NCI-H1417 (cell line): ENCODE results near the gene PCNX2.
A peak's percentile ranks its signal among the peaks of the same experiment; 100 is the strongest.
"Not testable (repeated sequence)": the region's sequence is repeated elsewhere in the genome, so short reads cannot be mapped to it uniquely, and the experiment has no call there.

ENCODE experiments used
- DNase-seq, 3 experiments: peaks; one replicate each; lab custom pipeline; 2025; lab: John Stamatoyannopoulos, UW

Gene PCNX2

DNA sequence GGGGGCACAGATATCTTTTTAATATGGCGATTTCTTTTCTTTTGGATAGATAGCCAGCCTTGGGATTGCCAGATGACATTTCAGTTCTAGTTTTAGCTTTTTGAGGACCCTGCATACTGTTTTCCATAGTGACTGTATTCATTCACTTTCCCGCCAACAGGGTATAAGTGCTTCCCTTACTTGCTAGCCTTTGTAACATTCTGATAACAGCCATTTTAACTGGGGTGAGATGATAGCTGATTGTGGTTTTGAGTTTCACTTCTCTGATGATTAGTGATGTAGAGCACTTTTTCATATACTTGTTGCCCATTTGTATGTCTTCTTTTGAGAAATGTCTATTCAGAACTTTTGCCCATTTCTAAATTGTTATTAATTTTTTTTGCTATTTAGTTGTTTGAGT is 193.2 kb downstream of the PCNX2 start:
- no peak for DNase-seq

DNA sequence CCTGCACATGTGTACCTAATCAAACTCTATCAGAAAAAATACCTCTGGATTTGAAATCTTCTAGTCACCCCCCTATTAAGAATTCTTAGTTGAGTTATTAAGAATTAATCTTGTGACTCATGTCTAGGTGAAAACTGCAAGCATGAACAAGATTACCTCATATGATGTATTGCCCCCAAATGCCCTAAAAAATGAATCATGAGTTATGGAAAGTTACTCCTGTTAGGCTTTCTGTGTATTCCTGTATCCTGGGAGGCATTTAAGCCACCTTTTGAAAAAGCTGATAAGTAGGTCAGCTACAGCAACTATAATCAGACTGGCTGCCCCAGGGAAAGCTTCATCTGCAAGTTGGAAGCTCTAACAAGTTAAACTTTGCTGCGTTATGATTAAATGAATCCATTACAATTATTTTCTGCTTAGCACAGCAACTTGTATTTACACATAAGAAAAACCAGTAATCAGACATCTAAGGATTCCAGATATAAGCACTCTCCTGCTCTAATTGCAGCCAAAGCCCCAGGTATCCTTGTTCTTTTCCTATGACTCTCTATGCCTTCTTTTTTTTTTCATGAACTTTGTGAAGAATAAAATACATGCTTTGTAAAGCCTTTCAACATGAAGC is 197.5 kb downstream of the PCNX2 start:
- DNase-seq: peak in 1 of 3 experiments; percentile 19

DNA sequence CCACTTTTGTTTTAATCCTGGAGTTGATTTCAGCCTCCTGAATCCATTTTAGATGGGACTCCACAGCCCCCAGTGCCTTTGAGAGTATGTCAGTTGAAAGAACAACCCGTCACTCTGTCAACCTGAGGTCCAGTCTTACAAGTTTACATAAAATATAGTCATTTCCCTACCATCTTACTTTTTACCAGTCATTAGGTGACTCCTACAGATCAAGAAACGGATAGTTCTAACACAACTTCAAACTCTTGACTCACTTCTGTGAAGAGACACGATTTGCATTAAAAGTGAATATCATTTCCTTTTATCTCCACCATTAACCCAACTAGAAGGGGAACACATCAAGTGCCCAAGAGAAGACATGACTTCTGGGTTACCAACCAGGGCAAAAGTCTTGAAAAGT is 198.0 kb downstream of the PCNX2 start:
- no peak for DNase-seq

DNA sequence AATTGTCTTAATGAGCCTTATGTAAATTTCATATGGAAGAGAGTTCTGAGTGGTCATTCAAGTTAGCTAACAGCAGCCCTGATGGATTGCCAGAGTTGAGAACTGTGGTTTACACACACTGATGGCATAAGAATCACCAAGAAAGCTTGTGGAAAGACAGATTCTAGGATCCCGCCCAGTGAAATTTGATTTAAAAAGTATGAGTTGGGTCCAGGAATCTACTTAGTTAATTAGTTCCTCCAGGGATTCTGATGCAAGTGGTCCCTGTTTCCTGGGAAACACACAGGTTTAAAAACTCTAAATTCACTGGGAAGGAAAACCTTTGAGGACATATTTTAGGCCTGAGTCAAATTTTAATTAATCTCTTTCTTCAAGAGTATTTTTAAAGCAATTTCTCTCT is 200.8 kb downstream of the PCNX2 start:
- DNase-seq: no peak

DNA sequence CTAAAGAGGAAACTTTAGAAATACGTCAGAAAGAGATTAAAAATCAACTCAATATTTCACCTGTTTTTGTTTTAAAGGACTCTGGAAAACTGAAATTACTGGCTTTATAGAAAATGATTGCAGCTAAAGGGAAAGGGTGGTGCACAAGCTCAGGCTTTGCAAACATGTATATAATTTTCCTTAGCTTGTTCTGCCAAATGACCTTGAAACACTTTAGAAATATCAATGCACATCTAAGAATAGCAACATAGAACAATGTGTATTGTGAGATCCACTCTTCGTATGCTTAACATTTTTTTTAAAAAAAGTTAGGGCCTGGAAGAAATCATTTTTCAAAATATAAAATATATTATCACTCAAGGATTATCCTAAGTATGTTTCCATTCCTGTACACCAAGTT is 201.3 kb downstream of the PCNX2 start:
- DNase-seq: no peak

DNA sequence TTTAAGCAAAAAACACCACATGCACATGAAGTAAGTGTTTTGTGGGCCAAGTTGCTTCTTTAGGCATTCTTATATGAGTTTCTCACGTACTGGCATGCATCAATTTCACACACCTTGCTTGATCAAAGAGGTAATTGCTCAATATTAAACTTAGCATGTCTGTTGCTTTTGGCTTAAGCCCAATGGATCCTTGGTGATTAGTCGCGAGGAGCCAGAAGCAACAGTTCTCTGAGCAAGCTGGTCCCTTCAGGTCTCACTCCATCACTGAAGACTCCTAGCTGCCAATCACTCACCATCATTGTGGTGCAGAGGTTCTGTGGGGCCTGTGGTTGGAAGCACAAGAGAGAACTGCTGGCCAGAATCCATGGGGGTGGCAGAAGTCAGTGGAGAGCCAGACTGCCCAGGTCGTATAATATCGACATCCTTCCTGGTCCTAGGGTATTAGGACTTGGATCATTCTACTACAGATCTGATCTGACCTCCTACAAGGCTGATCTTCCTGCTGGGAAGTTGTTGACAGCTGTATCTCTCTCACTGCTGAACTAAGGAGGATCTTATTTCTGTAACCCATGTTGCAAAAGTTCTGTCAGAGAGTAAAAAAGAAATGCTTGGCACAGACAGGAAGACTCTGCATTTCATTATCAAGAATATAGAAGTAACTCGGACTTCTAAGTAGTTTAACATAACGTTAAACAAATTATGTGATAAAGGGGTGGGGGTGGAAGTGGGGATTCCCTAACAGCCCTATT is 204.6 kb downstream of the PCNX2 start:
- no peak for DNase-seq

DNA sequence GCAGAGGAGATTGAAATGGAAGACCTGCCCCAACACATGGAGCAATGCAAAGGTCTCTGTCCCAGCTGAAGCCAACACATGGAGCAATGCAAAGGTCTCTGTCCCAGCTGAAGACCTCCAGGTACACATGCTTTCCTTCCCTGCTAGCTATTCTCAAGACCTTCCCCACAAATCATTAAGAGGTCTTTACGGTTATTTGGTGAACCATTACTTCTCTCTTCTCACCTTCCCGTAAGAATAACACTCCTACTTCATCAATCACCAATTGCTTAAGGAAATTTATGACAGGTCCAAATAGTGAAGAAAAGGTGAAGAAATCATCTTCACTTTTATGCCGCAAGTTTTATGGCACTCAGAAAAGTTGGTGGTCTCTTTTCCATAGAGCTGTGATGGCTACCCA is 206.3 kb downstream of the PCNX2 start:
- DNase-seq: no peak

DNA sequence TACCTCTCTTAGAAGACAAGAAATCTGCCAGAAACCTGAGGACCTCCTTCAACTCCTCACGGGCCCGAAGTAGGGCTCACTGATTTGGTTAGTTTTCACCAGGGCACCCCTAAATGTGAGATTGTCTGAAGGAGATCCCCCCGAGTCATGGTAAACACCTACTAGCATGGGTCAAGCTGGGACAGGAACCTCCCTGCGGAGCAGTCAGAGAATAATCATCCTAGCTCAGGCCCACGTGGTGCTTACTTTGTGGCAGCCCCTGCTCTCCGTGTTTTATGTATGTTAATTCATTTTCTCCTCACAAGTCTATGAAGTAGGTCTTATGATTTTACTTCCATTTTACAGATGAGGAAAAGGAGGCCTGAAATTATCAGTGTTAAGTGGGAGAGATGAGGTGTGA is 206.9 kb downstream of the PCNX2 start:
- DNase-seq: no peak

DNA sequence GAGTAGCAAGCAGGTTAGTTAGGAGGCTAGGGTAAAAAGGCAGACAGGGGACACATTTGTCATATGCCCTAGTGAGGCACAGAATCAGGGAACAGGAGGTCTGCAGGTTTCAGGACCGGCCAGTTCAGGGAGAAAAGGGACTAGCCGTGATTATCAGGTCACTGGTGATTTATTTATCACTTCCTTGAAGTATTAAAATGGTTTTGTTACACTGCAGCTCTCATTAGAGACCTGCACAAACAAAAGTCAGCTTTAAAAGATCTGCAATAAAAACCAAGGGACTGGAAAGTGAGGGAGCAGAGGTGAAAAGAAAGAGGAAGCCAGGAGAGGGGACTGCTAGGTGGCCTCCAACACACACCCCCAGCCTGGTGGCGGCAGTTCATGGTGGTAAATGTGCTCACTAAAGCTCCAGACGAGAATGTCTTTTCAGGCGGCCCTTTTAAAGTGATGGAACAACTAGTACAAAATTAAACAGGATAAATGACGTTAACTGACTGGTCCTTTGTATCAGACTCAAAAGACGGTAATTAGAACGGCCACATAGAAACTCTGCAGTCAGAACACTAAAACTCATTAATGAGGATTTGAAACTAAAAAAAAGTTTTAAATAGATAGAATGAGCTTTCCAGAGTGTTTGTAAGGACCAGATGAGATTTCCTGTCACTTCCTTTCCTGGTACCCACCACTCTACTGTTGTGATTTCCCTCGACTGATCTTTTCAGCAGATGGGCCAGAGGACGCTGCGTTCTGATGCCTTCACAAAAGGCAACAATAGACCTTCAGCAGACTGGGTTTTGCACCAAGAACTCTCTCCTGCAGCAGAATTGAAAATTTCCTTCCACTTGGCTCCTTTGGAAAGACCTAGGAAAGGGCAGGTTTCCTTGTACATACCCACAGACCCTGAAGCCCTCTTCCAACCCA is 208.3 kb downstream of the PCNX2 start:
- no peak for DNase-seq

DNA sequence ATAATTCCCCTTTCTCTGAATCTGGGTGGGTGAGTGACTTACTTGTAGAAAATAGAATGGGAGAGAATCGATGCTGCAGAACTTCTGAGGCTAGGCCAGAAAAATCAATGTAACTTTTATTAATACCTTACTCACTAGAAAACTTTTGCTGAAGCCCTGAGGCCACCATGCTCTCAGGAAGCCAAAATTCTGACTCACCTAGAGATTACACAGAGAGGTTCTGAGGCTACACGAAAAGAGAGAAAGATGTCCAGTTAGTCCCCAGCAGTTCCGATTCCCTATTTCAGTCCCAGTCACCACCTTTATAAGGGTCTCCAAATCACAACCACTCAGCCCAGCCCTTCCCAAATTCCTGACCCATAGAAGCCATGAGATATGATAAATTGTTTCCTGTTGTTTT is 210.0 kb downstream of the PCNX2 start:
- DNase-seq: no peak

DNA sequence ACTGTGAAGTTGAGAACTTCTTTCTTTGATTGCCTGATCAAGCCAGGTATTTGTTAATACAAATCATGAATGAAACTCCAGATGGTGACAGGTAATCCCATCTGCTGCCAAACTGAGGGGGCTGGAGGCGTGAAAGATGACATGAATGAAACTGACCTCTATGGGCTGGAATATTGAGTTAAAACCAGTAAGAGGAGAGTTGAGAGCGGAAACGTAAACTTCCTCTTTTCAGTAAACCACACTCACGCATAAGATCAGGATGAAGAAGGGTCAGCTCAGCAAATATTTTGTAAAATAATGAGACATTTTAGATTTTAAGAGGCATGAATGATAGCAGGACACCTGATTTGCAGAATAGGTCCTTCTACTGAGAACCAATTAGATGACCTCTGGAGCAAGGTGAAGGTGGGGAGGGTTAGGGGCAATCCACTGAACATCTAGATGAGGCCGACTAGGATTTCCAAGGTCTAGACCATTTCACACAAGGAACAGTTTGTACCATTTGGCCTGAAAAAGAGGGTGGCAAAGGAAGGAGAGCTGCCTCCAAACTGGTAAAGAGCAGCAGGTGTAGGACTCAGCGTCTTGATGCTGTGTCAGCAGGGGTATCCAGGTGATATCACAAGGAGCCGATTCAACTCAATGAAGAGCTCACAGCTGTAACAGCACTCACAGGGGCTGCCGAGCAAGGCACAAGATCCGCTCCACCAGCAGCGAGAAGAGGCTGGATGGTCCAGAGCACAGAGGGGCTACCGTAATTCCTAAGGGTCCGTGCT is 212.6 kb downstream of the PCNX2 start:
- DNase-seq: peak in 2 of 3 experiments; percentile 33 to 40

DNA sequence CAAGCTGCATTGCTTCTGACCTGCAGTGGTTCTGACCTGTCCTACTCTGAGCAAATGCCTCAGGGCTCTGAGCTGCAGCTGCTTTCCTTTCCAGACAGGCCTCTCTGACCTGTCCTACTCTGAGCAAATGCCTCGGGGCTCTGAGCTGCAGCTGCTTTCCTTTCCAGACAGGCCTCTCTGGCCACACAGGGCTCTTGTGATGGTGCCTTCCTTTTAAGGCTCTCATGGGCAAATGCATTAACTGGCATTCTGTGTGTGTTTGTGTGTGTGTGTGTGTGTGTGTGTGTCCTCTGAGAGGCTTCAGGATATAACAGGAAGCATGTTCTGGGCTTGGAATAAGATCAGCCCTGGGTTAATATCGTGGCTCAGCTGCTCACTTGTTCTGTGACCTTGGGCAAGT is 213.8 kb downstream of the PCNX2 start:
- DNase-seq: peak; percentile 34 to 63 (median 41)

DNA sequence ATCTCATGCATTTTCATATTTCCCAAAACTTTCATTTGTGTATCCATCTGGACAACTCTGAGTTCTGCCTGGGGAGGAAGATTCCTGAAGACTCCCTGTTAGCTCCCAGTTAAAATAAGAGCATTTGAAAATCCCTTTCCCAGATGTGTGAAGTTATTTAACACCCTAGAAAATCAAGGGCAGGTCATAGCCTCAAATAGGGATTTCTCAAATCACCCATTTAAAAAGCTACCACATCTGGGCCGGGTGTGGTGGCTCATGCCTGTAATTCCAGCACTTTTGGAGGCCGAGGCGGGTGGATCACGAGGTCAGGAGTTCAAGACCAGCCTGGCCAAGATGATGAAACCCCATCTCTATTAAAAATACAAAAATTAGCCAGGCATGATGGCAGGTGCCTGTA is 214.7 kb downstream of the PCNX2 start:
- DNase-seq: not testable (repeated sequence)

DNA sequence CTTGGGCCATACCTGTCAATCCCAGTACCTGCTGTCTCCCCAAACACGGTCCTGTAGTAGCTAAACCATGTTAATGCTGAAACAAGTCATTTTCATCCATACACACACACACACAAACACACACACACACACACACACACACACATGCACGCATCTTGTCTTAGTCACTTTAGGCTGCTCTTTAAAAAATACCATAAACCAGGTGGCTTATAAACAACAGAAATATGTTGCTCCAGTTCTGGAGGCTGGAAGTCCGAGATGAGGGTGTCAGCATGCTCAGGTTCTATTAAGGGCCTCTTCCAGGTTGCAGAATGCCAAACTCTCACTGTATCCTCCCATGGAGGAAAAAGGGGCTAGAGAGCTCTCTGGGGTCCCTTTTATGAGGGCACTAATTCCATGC is 215.2 kb downstream of the PCNX2 start:
- DNase-seq: no peak

DNA sequence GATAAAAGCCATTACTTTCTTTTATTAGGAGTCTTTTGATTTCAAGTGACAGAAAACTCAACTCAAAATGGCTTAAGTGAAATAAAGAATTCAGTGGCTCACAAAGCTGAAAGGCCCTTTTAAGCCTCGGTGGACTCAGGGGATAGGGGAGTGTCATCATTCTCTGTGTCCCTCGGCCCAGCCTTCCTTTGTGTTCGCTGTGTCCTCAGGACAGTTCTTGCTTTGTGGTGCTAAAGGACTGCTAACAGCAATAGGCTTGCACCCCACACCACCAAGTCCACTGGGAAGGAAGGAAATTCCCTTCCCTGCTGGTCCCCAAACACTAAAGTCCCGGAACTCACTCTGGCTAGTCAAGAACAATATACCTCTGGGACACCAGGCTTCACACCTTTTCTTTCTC is 216.0 kb downstream of the PCNX2 start:
- DNase-seq: no peak

DNA sequence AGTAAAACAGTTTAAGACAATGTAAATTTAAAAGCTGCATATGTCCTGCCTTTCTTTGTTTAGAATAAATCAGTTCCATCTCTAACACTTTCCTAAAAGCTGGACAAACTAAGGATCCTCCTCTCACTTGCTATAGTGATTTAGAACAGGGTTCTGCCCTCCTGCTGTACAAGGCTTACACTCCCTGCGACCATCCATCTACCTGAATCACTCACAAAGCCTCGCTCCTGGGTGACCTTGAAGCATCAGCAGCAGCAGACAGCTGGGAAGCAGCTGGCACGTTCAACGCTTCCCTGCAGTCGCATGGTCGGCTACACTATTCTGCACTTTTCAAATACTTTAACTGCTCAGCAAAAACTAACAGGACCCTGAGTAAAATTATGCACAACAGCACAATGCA is 217.1 kb downstream of the PCNX2 start:
- no peak for DNase-seq

DNA sequence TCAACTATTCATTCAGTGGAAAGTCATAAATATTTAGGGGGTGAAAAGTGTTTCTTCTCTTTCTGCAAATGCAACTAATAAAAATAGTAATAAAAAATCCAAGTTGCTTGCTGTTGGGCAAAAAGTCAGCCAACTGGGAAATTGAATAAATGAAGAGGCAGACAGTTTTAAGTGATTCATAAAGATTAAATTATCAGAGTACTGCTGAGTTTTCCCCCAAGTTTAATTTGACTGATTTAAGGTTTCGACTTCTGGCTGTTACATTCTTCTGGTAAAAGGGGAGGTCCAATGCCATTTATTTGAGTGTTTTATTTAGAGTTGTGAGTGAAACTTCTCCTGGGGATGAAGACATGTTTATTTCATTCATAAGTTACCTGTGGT is 219.6 kb downstream of the PCNX2 start:
- DNase-seq: no peak

DNA sequence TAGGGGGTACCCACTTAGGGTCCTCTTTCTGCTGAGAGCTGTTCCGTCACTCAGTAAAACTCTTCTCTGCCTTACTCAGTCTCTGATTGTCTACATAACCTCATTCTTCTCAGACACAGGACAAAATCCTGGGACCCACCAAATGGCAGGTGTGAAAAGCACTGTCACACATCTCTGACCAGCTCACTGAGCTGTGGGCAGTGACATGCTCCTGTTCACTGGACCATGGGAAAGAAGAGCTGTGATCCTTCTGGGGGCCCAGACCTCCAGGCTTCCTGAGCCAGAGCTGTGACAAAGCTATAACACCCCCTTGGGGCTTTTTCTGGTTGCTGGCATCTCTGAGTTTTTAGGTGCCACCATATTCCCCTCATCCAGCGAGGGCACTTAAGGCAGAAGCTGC is 229.4 kb downstream of the PCNX2 start:
- no peak for DNase-seq

DNA sequence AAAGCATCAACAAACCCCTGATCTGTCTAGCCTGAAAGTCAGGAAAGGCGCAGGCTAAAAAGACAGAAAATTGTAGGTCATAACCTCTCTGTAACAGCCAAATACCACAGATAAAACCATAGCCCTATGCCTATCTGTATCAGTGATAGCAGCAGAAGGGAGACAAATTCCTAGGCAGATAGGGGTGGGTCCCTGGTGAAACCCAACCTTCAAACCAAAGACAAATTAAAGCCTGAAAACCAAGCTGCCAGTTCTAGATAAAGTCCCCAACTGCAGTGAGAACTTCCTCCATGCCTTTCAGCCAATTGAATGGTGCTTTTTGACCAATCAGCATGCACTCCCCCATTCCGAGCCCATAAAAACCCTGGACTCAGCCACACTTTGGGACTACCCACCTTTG is 229.8 kb downstream of the PCNX2 start:
- no peak for DNase-seq

DNA sequence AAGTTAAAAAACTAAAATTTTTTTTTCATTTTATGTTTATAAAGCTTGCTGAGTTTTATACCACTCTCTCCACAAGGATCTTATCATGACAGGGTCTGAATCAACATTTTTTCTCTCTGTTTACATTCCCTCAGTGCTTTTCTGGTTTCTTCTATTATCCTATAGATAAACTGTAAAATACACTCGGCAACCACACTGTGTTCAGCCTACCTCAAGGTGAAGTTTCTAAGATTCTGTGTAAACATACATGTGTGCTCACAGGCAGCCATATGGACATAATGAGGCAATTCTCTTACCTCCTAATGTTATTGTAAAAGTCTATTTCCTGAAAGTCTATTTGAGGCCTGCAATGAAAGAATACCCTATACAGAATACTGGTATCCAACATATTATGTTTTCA is 230.5 kb downstream of the PCNX2 start:
- DNase-seq: no peak

DNA sequence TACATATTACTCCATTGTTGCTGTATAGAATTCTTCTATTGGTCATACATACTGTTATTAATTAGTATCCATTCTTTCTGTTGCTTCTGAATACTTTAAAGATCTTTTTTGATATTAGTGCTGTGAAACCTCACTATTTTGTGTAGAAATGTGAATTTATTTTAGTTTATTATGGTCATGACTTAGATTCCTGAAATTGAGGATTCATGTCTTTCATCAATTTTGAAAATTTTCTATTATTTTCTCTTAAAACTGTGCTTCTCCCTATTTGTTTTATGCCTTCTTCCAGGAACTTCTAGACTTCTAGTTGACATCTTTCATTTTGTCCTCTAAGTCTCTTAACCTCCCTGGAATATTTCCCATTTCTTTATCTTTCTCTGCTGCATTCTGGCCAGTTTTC is 232.1 kb downstream of the PCNX2 start:
- DNase-seq: no peak

DNA sequence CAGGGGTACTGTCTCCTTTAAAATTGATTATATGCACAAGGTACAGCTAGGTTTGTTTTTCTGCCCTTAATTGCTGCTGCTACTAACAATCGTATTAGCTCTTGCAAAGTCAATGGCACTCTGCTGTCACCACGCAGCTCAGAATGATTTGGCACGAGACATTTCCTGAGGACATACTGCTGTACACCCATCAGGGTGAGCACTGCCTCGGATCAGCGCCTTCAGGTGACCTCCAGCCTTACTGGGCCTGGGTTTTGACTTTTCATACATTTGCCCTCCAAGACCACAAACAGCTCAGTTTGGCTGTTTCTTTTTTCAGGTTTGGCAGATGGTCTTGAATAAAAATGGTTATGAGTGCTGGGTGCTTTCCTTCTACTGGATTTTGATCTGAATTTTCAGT is 234.3 kb downstream of the PCNX2 start:
- peak in 2 of 3 experiments; percentile 23 to 61 for DNase-seq
